HG03520 (cell line): Measurements from ENCODE around the gene KCNB1.

Experiments
- ATAC-seq: cut with Tn5 transposase; IDR thresholded peaks from one replicate; pipeline ENCODE4 v1.9.1; 2021; ENCODE audit warnings: mild to moderate bottlenecking, moderate library complexity; ENCODE audit not compliant: unreplicated experiment

Gene KCNB1

GRCh38 chr20:49445176-49445575, 37.3 kb downstream of the KCNB1 start:
- ATAC-seq, result no peak

- no peak for ATAC-seq
These were observed 37.9 kb downstream of the KCNB1 start for GRCh38 chr20:49444553-49444990.

DNA sequence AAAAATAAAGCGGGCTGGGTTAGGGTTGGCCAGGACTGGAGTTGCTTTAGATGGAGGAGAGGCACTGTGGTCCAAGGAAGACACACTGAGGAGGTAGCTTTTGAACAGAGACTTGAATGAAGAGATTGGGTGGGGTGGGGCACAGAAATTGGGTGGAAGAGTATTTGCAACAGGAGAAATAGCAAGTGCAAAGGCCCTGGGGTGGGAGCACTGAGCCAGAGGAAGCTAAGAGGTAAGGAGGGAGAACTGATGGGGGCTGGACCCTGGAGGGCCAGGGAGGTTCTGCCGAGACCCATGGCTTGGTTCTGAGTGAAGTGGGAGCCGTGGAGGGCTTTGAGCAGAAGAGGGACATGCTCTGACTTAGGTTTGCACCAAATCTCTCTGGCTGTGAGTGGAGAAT, 45.4 kb downstream of the KCNB1 start:
- no peak for ATAC-seq

DNA sequence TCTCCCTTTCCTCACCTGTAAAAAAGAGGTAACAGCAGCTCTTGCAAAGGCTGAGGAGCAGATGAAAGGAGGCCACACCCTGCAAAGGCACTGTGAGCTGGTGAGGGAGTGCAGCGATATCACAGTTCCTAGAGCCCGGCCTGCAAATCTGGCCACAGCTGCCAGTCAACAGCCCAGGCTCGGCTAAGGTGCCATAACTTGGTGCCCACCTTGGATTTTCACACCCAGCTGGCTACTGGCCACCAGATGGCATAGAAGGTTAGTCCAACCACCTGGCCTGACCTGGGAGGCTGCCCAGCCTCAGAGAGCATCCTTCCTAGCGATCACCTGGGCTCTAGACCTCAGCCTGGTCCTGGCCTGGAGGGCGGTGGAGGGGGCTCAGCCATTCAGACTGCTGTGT, 46.8 kb downstream of the KCNB1 start:
- no peak for ATAC-seq

DNA sequence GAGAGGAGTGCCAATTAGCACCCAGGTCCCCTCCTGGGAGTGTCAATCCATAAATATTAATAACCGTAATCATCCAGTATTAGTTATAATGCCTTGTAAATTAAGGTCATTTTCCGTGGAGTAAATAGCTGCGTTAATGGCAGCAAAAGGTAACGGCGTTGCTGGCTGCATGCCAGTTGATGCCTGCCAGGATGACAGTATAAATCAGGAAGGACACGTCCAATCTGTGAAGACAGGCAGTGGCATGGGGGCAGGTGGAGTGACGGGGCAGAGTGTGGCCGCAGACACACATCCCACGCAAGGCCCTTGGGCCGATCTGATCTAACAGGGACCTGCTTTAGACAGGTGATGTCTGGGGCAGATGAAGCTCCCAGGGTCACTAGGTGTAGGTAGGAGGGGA, 49.1 kb downstream of the KCNB1 start:
- no peak for ATAC-seq

GRCh38 chr20:49432550-49432949, 49.9 kb downstream of the KCNB1 start:
- no peak for ATAC-seq

DNA sequence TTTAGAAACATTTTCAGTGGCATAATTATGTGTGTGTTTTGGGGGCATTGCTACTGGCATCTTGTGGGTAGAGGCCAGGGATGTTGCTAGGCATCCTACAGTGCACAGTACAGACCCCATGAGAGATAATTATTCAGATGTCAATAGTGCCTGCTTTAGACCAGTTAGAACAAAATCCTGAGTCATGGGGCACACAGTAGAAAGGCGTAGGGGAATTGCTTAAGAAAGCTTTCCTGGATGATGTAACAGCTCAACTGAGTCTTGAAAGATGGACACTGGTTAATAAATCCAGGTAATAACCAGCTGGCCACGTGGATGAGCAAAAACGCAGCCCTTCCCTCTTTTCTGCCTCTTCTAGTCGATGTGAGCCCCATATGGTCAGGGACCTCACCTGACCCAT, 51.1 kb downstream of the KCNB1 start:
- ATAC-seq, result no peak

GRCh38 chr20:49430320-49430719, 52.1 kb downstream of the KCNB1 start:
- ATAC-seq, result no peak

DNA sequence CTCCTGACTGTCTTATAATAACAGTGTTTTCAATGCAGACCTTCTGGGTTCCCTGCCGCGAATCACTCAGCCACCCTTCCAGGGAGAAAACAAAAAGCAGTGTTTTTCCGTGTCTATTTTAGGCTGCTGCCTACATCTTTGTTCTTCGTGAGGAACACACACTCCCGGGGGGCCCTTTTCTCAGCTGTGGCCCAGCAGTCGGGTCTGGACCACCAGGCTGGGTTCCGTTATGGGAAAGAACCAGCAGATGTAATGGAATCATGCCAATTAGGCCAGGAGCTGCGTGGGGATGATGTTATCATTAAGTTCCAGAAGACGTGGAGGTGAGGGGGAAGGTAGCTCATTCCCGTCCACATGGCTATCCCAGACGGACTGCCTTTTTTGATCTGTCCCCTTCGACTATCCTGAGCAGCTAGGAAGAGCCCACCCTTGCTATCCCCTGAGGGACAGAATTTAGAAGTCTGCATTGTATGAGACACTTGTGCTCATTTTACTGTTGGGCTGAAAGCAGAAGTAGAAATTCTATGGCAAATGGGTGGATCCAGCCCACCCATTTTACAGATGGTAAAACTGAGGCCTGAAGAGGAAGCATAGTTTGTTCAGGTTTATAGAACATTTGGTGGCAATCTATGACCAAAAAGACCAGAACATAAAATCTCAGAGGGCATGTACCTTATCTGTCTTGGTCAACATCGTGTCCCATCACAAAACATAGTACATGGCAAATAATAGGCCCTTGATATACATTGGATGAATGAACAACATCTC, 54.5 kb downstream of the KCNB1 start:
- ATAC-seq, result no peak

- ATAC-seq, result no peak
These were observed 55.6 kb downstream of the KCNB1 start for GRCh38 chr20:49426873-49427272.

DNA sequence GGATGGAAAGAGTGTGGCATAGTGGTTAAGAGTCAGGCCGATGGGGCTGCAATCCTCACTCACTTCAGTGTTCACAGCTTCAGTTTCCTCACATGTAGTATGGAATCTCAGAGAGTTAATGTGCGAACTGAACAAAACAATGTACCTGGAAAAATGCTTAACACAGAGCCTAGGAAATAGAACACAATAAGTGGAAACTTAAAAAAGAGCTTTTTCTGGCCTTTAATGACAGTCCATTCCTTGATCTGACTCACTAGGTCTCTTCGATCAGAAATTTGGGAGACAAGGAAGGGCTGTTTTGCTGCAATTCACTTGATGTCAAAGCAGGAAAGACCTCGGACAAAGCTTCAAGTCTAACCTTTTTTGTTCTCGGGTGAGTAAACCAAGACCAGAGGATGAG, 56.1 kb downstream of the KCNB1 start:
- no peak for ATAC-seq

DNA sequence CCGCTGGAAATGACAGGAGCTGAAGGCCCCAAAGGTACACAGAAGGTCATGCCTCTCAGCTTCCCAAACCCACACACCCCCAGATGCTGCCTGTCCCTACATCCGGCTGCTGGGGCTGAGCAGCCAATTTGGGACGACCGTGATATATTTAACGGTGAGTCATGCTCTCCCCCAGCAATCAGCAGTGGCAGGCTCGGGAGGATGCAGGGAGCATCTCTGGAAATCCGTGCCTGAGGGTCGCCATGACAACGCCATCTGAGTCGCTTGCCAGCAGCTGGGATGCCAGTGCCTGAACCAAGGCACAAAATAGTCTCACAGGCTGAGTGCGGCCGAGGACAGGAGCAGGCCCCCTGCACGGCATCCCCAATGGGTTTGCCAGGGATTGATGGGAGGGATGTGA, 57.9 kb downstream of the KCNB1 start:
- no peak for ATAC-seq

GRCh38 chr20:49422161-49422560, 60.3 kb downstream of the KCNB1 start:
- ATAC-seq, result no peak

GRCh38 chr20:49420811-49421295, 61.6 kb downstream of the KCNB1 start:
- ATAC-seq, result no peak

- no peak for ATAC-seq
These were observed 62.2 kb downstream of the KCNB1 start for GRCh38 chr20:49420292-49420691.

DNA sequence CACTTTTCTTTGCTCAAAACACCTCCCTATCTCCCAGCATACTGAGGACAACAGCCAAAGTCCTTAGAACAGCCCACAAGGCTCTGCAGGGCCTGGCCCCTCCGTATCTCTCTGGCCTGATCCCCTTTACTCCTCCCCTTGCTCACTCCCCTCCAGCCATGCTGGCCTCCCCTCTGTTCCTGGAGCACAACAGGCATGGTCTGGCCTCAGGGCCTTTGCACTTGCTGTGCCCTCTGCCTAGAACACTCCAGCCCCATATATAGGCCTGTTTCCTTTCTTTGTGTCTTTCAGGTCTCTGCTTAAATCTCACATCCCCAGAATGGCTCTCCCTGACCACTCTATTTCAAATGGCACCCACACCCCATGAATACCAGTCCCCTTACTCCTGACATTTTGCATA, 62.7 kb downstream of the KCNB1 start:
- no peak for ATAC-seq

GRCh38 chr20:49418809-49419208, 63.7 kb downstream of the KCNB1 start:
- ATAC-seq, result no peak

DNA sequence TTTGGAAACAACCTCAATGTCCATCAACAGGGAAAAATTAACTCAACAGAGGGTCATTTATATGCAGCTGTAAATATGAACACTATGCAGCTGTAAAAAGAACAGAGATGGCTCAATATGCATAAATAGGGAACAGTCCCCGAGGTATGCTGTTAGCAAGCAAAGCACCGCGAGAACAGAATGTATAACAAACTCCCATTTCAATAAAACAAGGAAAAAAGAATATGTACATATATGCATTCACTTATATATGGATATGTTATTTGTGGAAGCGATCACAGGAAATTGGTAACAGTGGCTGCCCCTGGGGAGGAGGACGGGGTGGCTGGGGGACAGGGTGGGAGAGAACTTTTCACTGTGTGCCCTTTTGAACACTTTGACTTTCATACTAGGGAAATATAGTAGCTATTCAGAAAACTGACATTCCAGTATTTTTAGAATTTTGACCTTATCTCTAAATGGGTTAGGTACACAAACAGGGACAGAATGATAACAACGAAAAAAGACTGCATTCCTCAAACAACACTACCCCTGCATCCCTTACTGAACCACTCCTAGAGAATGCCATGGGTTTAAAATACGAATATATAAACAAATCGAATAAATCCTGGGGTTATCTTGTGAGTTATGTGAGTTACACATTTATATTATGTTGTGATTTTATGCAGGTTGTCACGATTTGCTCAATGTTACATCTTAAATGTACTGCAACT, 64.5 kb downstream of the KCNB1 start:
- ATAC-seq, result no peak

- ATAC-seq, result no peak
These were observed 66.8 kb downstream of the KCNB1 start for GRCh38 chr20:49415668-49416044.

GRCh38 chr20:49415005-49415667, 67.3 kb downstream of the KCNB1 start:
- no peak for ATAC-seq

GRCh38 chr20:49413677-49414076, 68.8 kb downstream of the KCNB1 start:
- ATAC-seq, result no peak

DNA sequence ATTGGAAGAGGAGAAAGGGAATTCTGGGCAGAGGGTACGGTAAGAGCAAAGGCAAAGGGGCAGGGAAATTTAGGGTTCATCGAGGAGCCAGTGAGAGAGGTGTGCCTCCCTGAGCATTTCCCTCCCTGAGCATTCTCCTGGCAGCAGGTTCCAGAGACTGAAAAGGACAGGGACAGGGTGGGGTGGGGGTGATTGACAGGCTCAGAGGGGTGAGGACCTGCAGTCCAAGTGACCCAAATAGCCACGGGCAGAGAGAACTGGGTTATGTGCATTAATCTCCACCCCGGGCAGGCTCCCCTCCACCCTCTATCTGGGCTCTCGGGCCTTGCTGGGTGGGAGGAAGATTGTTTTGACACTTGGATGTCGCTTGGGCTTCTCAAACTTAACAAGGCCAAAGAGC, 69.5 kb downstream of the KCNB1 start:
- ATAC-seq, result no peak
